ENCODE results near the gene OSBPL5.

Gene OSBPL5

DNA sequence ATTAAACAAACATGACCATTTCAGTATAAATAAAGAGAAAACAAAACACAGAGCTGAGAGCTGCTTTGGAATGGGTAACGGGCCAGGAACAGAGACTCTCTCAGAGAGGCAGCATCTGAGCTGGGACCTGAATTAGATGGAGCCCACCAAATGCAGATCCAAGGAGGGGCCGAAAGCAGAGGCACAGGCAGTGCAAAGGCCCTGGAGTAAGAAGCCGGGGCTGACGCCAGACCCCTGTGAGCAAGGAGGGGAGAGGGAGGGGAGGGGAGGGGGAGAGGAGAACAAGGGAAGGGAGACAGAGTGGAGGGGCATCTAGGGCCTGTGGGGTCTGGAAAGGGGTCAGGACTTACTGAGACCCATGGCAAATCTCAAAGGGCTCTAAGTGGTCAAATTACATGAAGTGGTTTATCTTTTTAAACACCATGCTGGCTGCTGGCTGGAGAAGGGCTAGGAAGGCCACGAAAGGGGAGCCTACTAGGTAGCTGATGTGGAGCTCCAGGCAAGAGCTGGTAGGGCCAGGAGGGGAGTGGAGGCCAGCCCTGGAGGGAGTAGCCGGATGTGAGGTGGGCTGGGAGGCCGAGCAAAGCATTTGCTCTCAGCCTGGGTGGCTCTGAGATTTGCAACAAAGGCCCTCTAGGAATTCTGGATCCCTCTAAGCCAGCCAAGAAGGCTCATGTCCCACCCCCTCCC is 3.2 kb downstream of the OSBPL5 start:
- Histone ChIP-seq H3K4me3 (peak overlapping the region; percentile 58 to 83), H3K27ac (peak overlapping the region; percentile 90 to 93)

DNA sequence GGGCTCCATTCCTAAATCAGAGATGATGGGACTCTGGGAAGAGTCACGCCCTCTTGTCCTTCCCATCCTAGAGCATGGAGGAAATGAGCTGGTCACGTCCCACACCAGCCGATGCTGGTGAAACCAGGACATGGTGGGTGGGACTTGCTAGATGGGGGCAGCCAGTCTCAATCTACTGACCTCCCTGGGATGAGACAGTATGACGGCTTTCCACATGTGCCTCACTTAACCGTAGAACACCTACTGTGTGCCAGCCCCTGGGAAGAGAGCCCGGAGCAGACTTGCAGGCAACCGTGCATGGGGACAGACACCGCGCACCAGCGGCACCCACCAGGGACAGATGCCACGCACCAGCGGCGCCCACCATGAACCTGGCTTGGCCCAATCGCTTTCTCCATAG is 3.8 kb downstream of the OSBPL5 start:
- Histone ChIP-seq H3K4me3 (peak overlapping the region; percentile 58 to 60), H3K4me1 (peaks cover 12 to 86% (median 73%) of the 10 kb centered on the region in 4 donors), H3K36me3 (no peaks in the 10 kb centered on the region), H3K9me3 (no peaks in the 10 kb centered on the region), H3K27ac (peak overlapping the region; percentile 90 to 93), H3K27me3 (no peaks in the 10 kb centered on the region)
- TF ChIP-seq, protein P1, sequence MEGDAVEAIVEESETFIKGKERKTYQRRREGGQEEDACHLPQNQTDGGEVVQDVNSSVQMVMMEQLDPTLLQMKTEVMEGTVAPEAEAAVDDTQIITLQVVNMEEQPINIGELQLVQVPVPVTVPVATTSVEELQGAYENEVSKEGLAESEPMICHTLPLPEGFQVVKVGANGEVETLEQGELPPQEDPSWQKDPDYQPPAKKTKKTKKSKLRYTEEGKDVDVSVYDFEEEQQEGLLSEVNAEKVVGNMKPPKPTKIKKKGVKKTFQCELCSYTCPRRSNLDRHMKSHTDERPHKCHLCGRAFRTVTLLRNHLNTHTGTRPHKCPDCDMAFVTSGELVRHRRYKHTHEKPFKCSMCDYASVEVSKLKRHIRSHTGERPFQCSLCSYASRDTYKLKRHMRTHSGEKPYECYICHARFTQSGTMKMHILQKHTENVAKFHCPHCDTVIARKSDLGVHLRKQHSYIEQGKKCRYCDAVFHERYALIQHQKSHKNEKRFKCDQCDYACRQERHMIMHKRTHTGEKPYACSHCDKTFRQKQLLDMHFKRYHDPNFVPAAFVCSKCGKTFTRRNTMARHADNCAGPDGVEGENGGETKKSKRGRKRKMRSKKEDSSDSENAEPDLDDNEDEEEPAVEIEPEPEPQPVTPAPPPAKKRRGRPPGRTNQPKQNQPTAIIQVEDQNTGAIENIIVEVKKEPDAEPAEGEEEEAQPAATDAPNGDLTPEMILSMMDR (IDR thresholded peaks at IDR 0.05), result no peak
- peak; percentile 45 to 78 for DNase-seq
- intact Hi-C loops (cut with DNase I; ENCODE audit: low total_unique reads), result loop anchor here (5.0 kb wide), 1 partner anchor 39 kb away; no protein-coding TSS in a partner anchor

More for the DNA sequence above, 3.2 kb downstream of the OSBPL5 start:
- H3K36me3 ChIP-seq, result no peaks in the 10 kb centered on the region
- DNase-seq, result peak; percentile 20 to 64
- peaks cover 12 to 80% (median 67%) of the 10 kb centered on the region in 4 donors for H3K4me1 ChIP-seq
- no peaks in the 10 kb centered on the region for H3K9me3 ChIP-seq
- TF ChIP-seq, protein P1 (IDR thresholded peaks at IDR 0.05), result no peak
- no peaks in the 10 kb centered on the region for H3K27me3 ChIP-seq
- intact Hi-C loops (cut with DNase I; ENCODE audit: low total_unique reads), result loop anchor here (5.0 kb wide), 1 partner anchor 40 kb away; no protein-coding TSS in a partner anchor

DNA sequence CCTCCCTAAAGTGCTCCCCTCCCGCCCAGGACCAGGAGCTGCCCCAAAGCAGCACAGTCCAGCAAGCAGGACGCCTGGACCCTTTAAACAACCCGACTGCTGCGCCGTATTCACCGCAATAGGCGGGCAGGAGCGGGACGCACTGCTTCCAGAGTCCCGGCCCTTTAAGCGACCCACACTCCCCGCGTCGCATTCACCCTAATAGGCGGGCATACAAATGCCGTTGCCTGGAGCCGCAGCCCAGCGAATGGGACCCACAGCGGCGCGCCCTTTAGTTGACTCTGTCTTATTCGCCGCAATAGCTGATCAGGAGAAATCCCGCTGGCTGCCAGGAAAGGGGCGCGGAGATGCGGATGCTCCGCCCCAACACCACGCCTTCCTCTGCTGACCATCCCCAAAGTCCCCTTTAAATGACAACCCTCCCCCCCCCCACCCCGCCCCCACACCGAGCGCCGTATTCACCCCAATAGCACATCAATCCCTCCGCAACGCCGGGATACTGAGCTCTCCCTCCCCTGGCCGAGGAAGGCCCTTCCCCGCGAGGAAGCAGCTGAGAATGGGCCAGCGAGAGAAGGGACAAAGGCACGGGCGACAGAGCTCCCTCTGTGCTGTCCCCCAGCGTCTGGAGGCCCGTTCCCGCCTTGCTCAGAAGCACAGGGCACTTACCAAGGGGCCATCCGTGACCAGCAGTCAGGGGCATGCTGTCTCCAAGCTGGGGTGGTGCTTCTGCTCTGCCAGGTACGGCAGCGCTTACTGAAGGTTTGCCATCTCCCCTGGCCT is 4.7 kb downstream of the OSBPL5 start:
- intact Hi-C loops (cut with DNase I; ENCODE audit: low total_unique reads), result loop anchor here (5.0 kb wide), 1 partner anchor 38 kb away; no protein-coding TSS in a partner anchor
- no peaks in the 10 kb centered on the region for H3K36me3 ChIP-seq
- H3K4me1 ChIP-seq, result peaks cover 12 to 88% (median 72%) of the 10 kb centered on the region in 4 donors
- H3K9me3 ChIP-seq, result no peaks in the 10 kb centered on the region
- DNase-seq, result peak; percentile 95 to 96
- H3K4me3 ChIP-seq, result peak overlapping the region; percentile 58 to 60
- TF ChIP-seq, protein P1 (IDR thresholded peaks at IDR 0.05), result no peak
- peak overlapping the region; percentile 90 to 93 for H3K27ac ChIP-seq
- no peaks in the 10 kb centered on the region for H3K27me3 ChIP-seq

DNA sequence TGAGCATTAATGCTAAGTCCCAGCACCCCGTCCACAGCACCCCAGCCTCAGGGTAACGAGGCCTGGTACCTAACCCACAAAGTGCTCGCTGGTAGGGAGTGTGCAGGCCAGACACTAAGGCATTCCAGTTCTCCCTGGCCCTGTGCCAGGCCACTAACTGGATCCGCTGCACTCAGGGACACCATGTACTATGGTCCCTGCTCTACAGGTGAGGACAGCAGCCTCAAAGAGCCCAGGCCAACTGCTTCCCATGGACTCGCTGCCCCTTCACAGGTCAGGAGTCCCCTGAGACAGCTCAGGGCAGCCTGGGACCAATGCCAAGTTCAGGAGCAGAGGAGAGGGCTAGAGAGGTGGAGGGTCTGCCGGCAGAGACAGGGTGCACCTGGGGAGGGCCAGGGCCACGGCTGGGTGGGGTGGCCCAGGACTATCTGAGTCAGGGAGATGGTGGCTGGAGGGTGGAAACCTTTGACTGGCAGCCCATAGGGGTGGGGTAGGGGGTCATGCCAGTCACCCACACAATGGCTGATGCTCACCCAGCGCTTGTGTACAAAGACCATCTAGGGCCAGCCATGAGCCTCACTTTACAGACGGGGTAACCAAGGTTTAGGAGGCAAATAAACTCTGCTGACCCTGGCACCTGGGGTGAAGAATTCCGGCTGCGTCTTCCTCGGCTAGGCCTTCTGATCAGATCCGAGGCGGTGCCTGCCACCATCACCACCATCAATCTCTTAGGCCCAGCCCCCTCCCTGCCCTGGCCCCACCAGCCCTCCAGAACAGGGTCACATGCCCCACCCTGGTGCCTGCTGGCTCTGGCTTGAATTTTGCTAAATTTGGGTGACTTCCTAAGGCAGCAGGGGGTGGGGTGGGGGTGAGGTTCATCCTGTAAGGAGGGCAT is 5.6 kb downstream of the OSBPL5 start:
- H3K27me3 ChIP-seq, result no peaks in the 10 kb centered on the region
- no peaks in the 10 kb centered on the region for H3K36me3 ChIP-seq
- DNase-seq, result peak; percentile 79 to 91
- no peaks in the 10 kb centered on the region for H3K9me3 ChIP-seq
- H3K4me3 ChIP-seq, result peak overlapping the region; percentile 58 to 60
- H3K4me1 ChIP-seq, result peaks cover 16 to 90% (median 78%) of the 10 kb centered on the region in 4 donors
- TF ChIP-seq, protein P1 (IDR thresholded peaks at IDR 0.05), result no peak
- intact Hi-C loops (cut with DNase I; ENCODE audit: low total_unique reads), result loop anchor here (5.0 kb wide), 1 partner anchor 37 kb away; no protein-coding TSS in a partner anchor
- peak overlapping the region; percentile 90 to 93 for H3K27ac ChIP-seq

DNA sequence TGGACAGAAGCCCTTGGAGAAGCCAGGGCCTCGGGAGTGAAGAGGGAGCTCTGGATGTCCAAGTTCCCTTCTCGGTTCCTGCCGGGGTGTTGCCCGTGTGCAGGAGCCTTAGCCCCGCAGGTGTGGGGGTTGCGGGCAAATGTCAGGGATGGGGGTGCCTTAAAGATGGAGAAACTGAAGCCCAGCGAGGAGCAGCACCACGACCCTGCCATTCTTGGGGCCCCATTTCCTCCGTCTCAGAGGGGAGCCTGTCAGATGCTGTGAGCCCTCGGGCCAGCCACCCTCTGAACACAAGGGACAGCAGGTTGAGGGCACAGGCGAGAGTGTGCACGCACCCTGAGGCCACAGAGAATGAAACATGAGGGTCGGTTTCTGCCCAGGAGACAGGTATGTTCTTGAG is 6.3 kb downstream of the OSBPL5 start:
- no peaks in the 10 kb centered on the region for H3K9me3 ChIP-seq
- intact Hi-C loops (cut with DNase I; ENCODE audit: low total_unique reads), result no loop called here
- no peaks in the 10 kb centered on the region for H3K36me3 ChIP-seq
- peaks cover 22 to 92% (median 81%) of the 10 kb centered on the region in 4 donors for H3K4me1 ChIP-seq
- H3K4me3 ChIP-seq, result peak overlapping the region; percentile 58 to 60
- peak overlapping the region; percentile 90 to 93 for H3K27ac ChIP-seq
- no peaks in the 10 kb centered on the region for H3K27me3 ChIP-seq
- peak; percentile 18 to 67 for DNase-seq
- TF ChIP-seq, protein P1 (IDR thresholded peaks at IDR 0.05), result no peak

All from tibial artery (tissue), 4 donors.